Endothelial cell of umbilical vein (primary cell): ENCODE data around the gene RAB40C. TPM values are rescaled to one million over a fixed set of nuclear protein-coding genes. Genes with fewer than 3 reads are reported as not detected.

ENCODE experiments used
- BruUV-seq: library from RNA; stranded (reverse); fragments of 400-500 nt; replicated peaks from 2 replicates; lab custom pipeline; 2021; lab: Mats Ljungman, UMichigan
- CTCF ChIA-PET: fragments of 300-600, 350-600 bp; sonication (Branson Sonifier 250); formaldehyde crosslinking; loops from one replicate; lab custom pipeline; 2021; ENCODE audit warnings: antibody characterized with exemption, inconsistent platforms; lab: Charles Lee
- POLR2A ChIA-PET: fragments of 300-600, 350-600 bp; sonication (Branson Sonifier 250); formaldehyde crosslinking; loops from one replicate; lab custom pipeline; 2021; ENCODE audit warnings: antibody characterized with exemption, inconsistent platforms; lab: Charles Lee
- DNase-seq: peaks from one replicate; pipeline ENCODE4 v3.0.0-alpha.2; 2011; ENCODE audit warnings: low read depth, low spot score
- FAIRE-seq: peaks from 2 replicates; lab custom pipeline; 2011; peaks lifted over from hg19 to GRCh38; lab: Jason Lieb, UNC
- H2AFZ ChIP-seq: 2 replicates; pipeline ENCODE4 v1.6.0; 2012; ENCODE audit warnings: low read depth, low read length, control low read depth, inconsistent platforms
- H3K27ac ChIP-seq: 2 replicates; pipeline ENCODE4 v1.5.1; 2011; ENCODE audit warnings: low read depth, mild to moderate bottlenecking, control low read depth, low read length, moderate library complexity; ENCODE audit not compliant: insufficient read depth
- H3K27me3 ChIP-seq, 2 experiments: 2 replicates each; pipeline versions ENCODE4 v1.6.0 to v1.6.1; 2011; ENCODE audit warnings: low read length in 2 of 2, mixed read lengths in 1 of 2; ENCODE audit not compliant: control insufficient read depth in 2 of 2, insufficient read depth in 2 of 2
- H3K36me3 ChIP-seq, 2 experiments: 2 replicates in 1 of 2; 3 replicates in 1 of 2; pipeline ENCODE4 v1.5.1; 2011; ENCODE audit warnings: low read length in 2 of 2, mild to moderate bottlenecking in 1 of 2, moderate library complexity in 1 of 2; ENCODE audit not compliant: control insufficient read depth in 2 of 2, insufficient read depth in 2 of 2; ENCODE audit errors: extremely low read depth in 1 of 2
- H3K4me1 ChIP-seq: 3 replicates; pipeline ENCODE4 v1.5.1; 2011; ENCODE audit warnings: mild to moderate bottlenecking, low read length; ENCODE audit not compliant: control insufficient read depth, insufficient read depth; ENCODE audit errors: extremely low read depth
- H3K4me2 ChIP-seq: 2 replicates; pipeline ENCODE4 v1.6.1; 2011; ENCODE audit warnings: low read length, control low read depth, mixed read lengths; ENCODE audit not compliant: insufficient read depth
- H3K4me3 ChIP-seq, 3 experiments: fragments of 200-600 bp in 1 of 3; sonication (generic), shearing (Covaris generic) in 1 of 3; replicated peaks in 1 of 3; 2 replicates each; pipeline ENCODE4 v1.5.1; 2011 to 2016; ENCODE audit warnings: control low read depth in 3 of 3, low read length in 3 of 3, mild to moderate bottlenecking in 2 of 3, inconsistent platforms in 1 of 3, low read depth in 1 of 3, moderate library complexity in 1 of 3; ENCODE audit not compliant: insufficient read depth in 1 of 3
- H3K79me2 ChIP-seq: 2 replicates; pipeline ENCODE4 v1.6.0; 2012; ENCODE audit warnings: low read length, inconsistent platforms; ENCODE audit not compliant: control insufficient read depth, insufficient read depth
- H3K9ac ChIP-seq: replicated peaks from 2 replicates; pipeline ENCODE3; 2011; ENCODE audit warnings: low read length, control low read depth; ENCODE audit not compliant: insufficient read depth; ENCODE audit errors: extremely low read depth
- H3K9me1 ChIP-seq: replicated peaks from 3 replicates; pipeline ENCODE4 v1.6.0; 2011; ENCODE audit warnings: mild to moderate bottlenecking, low read length; ENCODE audit not compliant: control insufficient read depth, insufficient read depth; ENCODE audit errors: extremely low read depth
- H3K9me3 ChIP-seq: replicated peaks from 2 replicates; pipeline ENCODE4 v1.5.1; 2012; ENCODE audit warnings: low read length, inconsistent platforms; ENCODE audit not compliant: control insufficient read depth, insufficient read depth
- H4K20me1 ChIP-seq: replicated peaks from 2 replicates; pipeline ENCODE3; 2011; ENCODE audit warnings: mild to moderate bottlenecking, low read length; ENCODE audit not compliant: control insufficient read depth, insufficient read depth; ENCODE audit errors: extremely low read depth
- EZH2 ChIP-seq: IDR thresholded peaks from 2 replicates; pipeline ENCODE4 v1.6.1; 2012; ENCODE audit warnings: borderline replicate concordance, low read depth, mild to moderate bottlenecking, moderate library complexity, low read length, inconsistent platforms; ENCODE audit not compliant: severe bottlenecking
- FOS ChIP-seq: IDR thresholded peaks from 2 replicates; pipeline ENCODE4 v1.6.1; 2011; ENCODE audit warnings: mild to moderate bottlenecking, low read length, moderate library complexity, borderline replicate concordance; ENCODE audit not compliant: insufficient read depth
- GATA2 ChIP-seq: IDR thresholded peaks from 2 replicates; pipeline ENCODE4 v1.7.0; 2011; ENCODE audit warnings: low read depth, mild to moderate bottlenecking, moderate library complexity, mixed read lengths, low read length; ENCODE audit not compliant: insufficient read length, insufficient read depth
- JUN ChIP-seq: IDR thresholded peaks from 2 replicates; pipeline ENCODE4 v1.6.1; 2011; ENCODE audit warnings: borderline replicate concordance, low read depth; ENCODE audit not compliant: insufficient read length, insufficient read depth
- MYC ChIP-seq: IDR thresholded peaks from one replicate; pipeline ENCODE4 v1.6.1; 2011; ENCODE audit warnings: mild to moderate bottlenecking, low read depth, low read length
- POLR2A ChIP-seq: IDR thresholded peaks from 2 replicates; pipeline ENCODE4 v1.6.1; 2012; ENCODE audit warnings: low read depth, mild to moderate bottlenecking, control low read depth, low read length
- POLR2AphosphoS5 ChIP-seq: IDR thresholded peaks from 2 replicates; pipeline ENCODE4 v1.6.1; 2012; ENCODE audit warnings: low read depth, mild to moderate bottlenecking, control low read depth, low read length, moderate library complexity; ENCODE audit not compliant: insufficient read depth
- dilution Hi-C: fragments of 300-500 bp; cut with MboI; formaldehyde crosslinking; loops from one replicate; pipeline ENCODE4 v1.15.0; 2019; ENCODE audit warnings: low sequenced_read_pairs; ENCODE audit not compliant: extremely low pct_ligation_motif_present
- intact Hi-C: fragments of 100-400 bp; cut with micrococcal nuclease; formaldehyde crosslinking; loops from one replicate; pipeline ENCODE4 v1.10.0; 2022
- polyA plus RNA-seq, 4 experiments: library from polyadenylated mRNA; depleted of rRNA in 3 of 4; stranded (reverse) in 3 of 4; unstranded in 1 of 4; fragments of >200 nt; gene quantifications; 2 replicates each; pipeline versions ENCODE4 v1.2.1 to v1.2.3, GENCODE V29; 2011 to 2012; ENCODE audit warnings: missing spikeins in 1 of 4
- total RNA-seq: library from RNA; stranded (reverse); gene quantifications from 2 replicates; pipeline ENCODE4 v1.2.3, GENCODE V29; 2021
- TF ChIP-seq, protein P1 (sequence below), 2 donors: IDR thresholded peaks; 1 replicate in 1 of 2; 2 replicates in 1 of 2; pipeline ENCODE4 v1.5.1; 2011; ENCODE audit warnings: low read length in 2 of 2, mild to moderate bottlenecking in 2 of 2, moderate library complexity in 2 of 2, control low read depth in 1 of 2, inconsistent platforms in 1 of 2, low read depth in 1 of 2; ENCODE audit not compliant: insufficient read depth in 1 of 2; ENCODE audit errors: extremely low read depth in 1 of 2
- TF ChIP-seq, protein P2 (sequence below): IDR thresholded peaks from 2 replicates; pipeline ENCODE4 v1.6.1; 2011; ENCODE audit not compliant: insufficient read depth, insufficient read length

Gene RAB40C
- total and polyA plus RNA-seq, 2 donors (not counting 3 experiments of a cell fraction or from before 2014, with no cell fraction given): 12.4 to 18.8 TPM

- FAIRE-seq (no peak), DNase-seq (no peak)
- peaks cover 18% of the 10 kb centered on the region for H3K79me2 ChIP-seq
- ChIA-PET CTCF (interaction anchor here (0.8 kb wide), 1 partner anchor 92 kb away, joined by 3 read pairs; no protein-coding TSS in a partner anchor), POLR2A (no interaction called here)
- no peak overlapping the region for H3K4me3 ChIP-seq
- no peak overlapping the region for H3K4me2 ChIP-seq
- intact Hi-C loops (no loop called here), dilution Hi-C loops (no loop called here)
- no peak overlapping the region for H3K27ac ChIP-seq
- no peaks in the 10 kb centered on the region for H4K20me1 ChIP-seq
- H3K36me3 ChIP-seq: peaks cover 5 to 35% of the 10 kb centered on the region in 2 experiments
- BruUV-seq: no TSS peak
- TF ChIP-seq POLR2AphosphoS5: no peak
- no peak for TF ChIP-seq FOS
- TF ChIP-seq, protein P1, sequence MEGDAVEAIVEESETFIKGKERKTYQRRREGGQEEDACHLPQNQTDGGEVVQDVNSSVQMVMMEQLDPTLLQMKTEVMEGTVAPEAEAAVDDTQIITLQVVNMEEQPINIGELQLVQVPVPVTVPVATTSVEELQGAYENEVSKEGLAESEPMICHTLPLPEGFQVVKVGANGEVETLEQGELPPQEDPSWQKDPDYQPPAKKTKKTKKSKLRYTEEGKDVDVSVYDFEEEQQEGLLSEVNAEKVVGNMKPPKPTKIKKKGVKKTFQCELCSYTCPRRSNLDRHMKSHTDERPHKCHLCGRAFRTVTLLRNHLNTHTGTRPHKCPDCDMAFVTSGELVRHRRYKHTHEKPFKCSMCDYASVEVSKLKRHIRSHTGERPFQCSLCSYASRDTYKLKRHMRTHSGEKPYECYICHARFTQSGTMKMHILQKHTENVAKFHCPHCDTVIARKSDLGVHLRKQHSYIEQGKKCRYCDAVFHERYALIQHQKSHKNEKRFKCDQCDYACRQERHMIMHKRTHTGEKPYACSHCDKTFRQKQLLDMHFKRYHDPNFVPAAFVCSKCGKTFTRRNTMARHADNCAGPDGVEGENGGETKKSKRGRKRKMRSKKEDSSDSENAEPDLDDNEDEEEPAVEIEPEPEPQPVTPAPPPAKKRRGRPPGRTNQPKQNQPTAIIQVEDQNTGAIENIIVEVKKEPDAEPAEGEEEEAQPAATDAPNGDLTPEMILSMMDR (IDR thresholded peaks at IDR 0.05; ENCODE audit: extremely low read depth in 1 of 2, insufficient read depth in 1 of 2, low read depth in 1 of 2, low read length in 2 of 2): no peak
- no peak for TF ChIP-seq JUN
- no peak for TF ChIP-seq POLR2A
- TF ChIP-seq, protein P2, sequence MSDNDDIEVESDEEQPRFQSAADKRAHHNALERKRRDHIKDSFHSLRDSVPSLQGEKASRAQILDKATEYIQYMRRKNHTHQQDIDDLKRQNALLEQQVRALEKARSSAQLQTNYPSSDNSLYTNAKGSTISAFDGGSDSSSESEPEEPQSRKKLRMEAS: no peak
- TF ChIP-seq MYC: no peak
- TF ChIP-seq EZH2: no peak
- no peak for TF ChIP-seq GATA2
- H3K27me3 ChIP-seq: no peaks in the 10 kb centered on the region
- H2AFZ ChIP-seq: no peak overlapping the region
- no peaks in the 10 kb centered on the region for H3K9me1 ChIP-seq
- H3K4me1 ChIP-seq: no peaks in the 10 kb centered on the region
- no peaks in the 10 kb centered on the region for H3K9me3 ChIP-seq
- no peak overlapping the region for H3K9ac ChIP-seq
These were observed 80.9 kb downstream of the RAB40C start for GRCh38 chr16:670485-671352.
